GM19043 (cell line): ENCODE measurements around the gene FRS2.
"Not testable (repeated sequence)": the region's sequence is repeated elsewhere in the genome, so short reads cannot be mapped to it uniquely, and the experiment has no call there.

Experiments used
- ATAC-seq: cut with Tn5 transposase; IDR thresholded peaks from one replicate; pipeline ENCODE4 v1.9.1; 2021; ENCODE audit warnings: low read depth; ENCODE audit not compliant: unreplicated experiment

The FRS2 gene

GRCh38 chr12:69470189-69471075, at the start of gene FRS2:
Gene FRS2 (plus strand): TSS chr12:69470388. CDS start chr12:69569031, 98,643 bp downstream.
- peak; percentile 96 for ATAC-seq

GRCh38 chr12:69421548-69421947, 48.6 kb upstream of the FRS2 start:
- ATAC-seq = no peak

- no peak for ATAC-seq
Observed at GRCh38 chr12:69423037-69423905, 46.9 kb upstream of the FRS2 start.

- ATAC-seq = no peak
Observed at GRCh38 chr12:69425417-69425816, 44.8 kb upstream of the FRS2 start.

GRCh38 chr12:69428351-69429073, 41.7 kb upstream of the FRS2 start:
- ATAC-seq = no peak

GRCh38 chr12:69430942-69431590, 39.1 kb upstream of the FRS2 start:
- no peak for ATAC-seq

- no peak for ATAC-seq
Observed at GRCh38 chr12:69431591-69432222, 38.5 kb upstream of the FRS2 start.

- ATAC-seq = no peak
Observed at GRCh38 chr12:69433653-69434052, 36.5 kb upstream of the FRS2 start.

- no peak for ATAC-seq
Observed at GRCh38 chr12:69435644-69436043, 34.5 kb upstream of the FRS2 start.

- no peak for ATAC-seq
Observed at GRCh38 chr12:69437073-69437472, 33.1 kb upstream of the FRS2 start.

GRCh38 chr12:69438539-69438938, 31.6 kb upstream of the FRS2 start:
- no peak for ATAC-seq

- no peak for ATAC-seq
Observed at GRCh38 chr12:69440016-69440415, 30.2 kb upstream of the FRS2 start.

GRCh38 chr12:69440886-69441285, 29.3 kb upstream of the FRS2 start:
- no peak for ATAC-seq

GRCh38 chr12:69442894-69443293, 27.3 kb upstream of the FRS2 start:
- no peak for ATAC-seq

- no peak for ATAC-seq
Observed at GRCh38 chr12:69443916-69444315, 26.3 kb upstream of the FRS2 start.

- ATAC-seq = no peak
Observed at GRCh38 chr12:69447892-69448291, 22.3 kb upstream of the FRS2 start.

- ATAC-seq = not testable (repeated sequence)
Observed at GRCh38 chr12:69452598-69453132, 17.5 kb upstream of the FRS2 start.

- ATAC-seq = no peak
Observed at GRCh38 chr12:69456239-69456638, 13.9 kb upstream of the FRS2 start.

- no peak for ATAC-seq
Observed at GRCh38 chr12:69457433-69457832, 12.8 kb upstream of the FRS2 start.

GRCh38 chr12:69459477-69459876, 10.7 kb upstream of the FRS2 start:
- ATAC-seq = no peak
